ENCODE data around the gene ALOX5AP. TPM values are rescaled to one million over a fixed set of nuclear protein-coding genes. Genes with fewer than 3 reads are reported as not detected.

ALOX5AP gene
- total and polyA plus RNA-seq, 9 of the 15 experiments (the other 6 are each of a cell fraction or from before 2014, with no cell fraction given) = 0.31 TPM; not detected in 8

GRCh38 chr13:30779016-30779415, 43.7 kb downstream of the ALOX5AP start:
- DNase-seq (ENCODE audit: extremely low read depth in 1 of 4, low spot score in 3 of 4) (no peak), FAIRE-seq (no peak), ATAC-seq (no peak)
- CTCF ChIA-PET (ENCODE audit: low intra/inter-chr PET ratio) = no interaction called here
- no peak for TF ChIP-seq FOXA1 (IDR thresholded peaks at IDR 0.05; ENCODE audit: borderline replicate concordance)
- TF ChIP-seq KDM5B (IDR thresholded peaks at IDR 0.05; ENCODE audit: insufficient replicate concordance, low read depth, low read length) = no peak
- TF ChIP-seq HDAC8 (tag; IDR thresholded peaks at IDR 0.05) = no peak
- no peak for TF ChIP-seq RB1 (IDR thresholded peaks at IDR 0.05; ENCODE audit: low read depth)
- TF ChIP-seq ZNF518B (CRISPR knock-in tag; IDR thresholded peaks at IDR 0.05) = no peak
- no peak for TF ChIP-seq AFF4 (CRISPR knock-in tag; IDR thresholded peaks at IDR 0.05)
- no peak for TF ChIP-seq DPF2 (IDR thresholded peaks at IDR 0.05)
- no peak for TF ChIP-seq SMAD1 (IDR thresholded peaks at IDR 0.05; ENCODE audit: low read depth, low read length, partially characterized antibody)
- TF ChIP-seq SIX5 (IDR thresholded peaks at IDR 0.05; ENCODE audit: borderline replicate concordance in 1 of 2, insufficient read depth in 1 of 2, low read depth in 1 of 2, low read length in 2 of 2) = no peak
- no peak for TF ChIP-seq HSF4 (CRISPR knock-in tag; IDR thresholded peaks at IDR 0.05; ENCODE audit: borderline replicate concordance)
- no peak for TF ChIP-seq FOXJ2 (tag; IDR thresholded peaks at IDR 0.05)
- no peaks in the 10 kb centered on the region for H3K9me3 ChIP-seq (replicated peaks; ENCODE audit: control insufficient read depth, insufficient read depth, low read depth, low read length)
- 0% methylated on average over 5 of the region's 5 CpGs for WGBS (ENCODE audit: insufficient coverage, low coverage, missing lambda C conversion rate)
- BruUV-seq (replicated peaks) = no TSS peak
- intact Hi-C loops (cut with micrococcal nuclease) (no loop called here), in situ Hi-C loops (cut with MboI) (no loop called here)
- H3K27ac ChIP-seq (ENCODE audit: extremely low read depth, low read depth, low read length) = no peak overlapping the region
- no peaks in the 10 kb centered on the region for H4K20me1 ChIP-seq (replicated peaks; ENCODE audit: control insufficient read depth, insufficient read depth, low read length)
- H3K4me1 ChIP-seq (replicated peaks in 1 of 2; ENCODE audit: control insufficient read depth in 2 of 2, insufficient read depth in 2 of 2, low read length in 2 of 2) = no peaks in the 10 kb centered on the region
- H2AFZ ChIP-seq (ENCODE audit: low read depth, low read length) = no peak overlapping the region
- H3K4me2 ChIP-seq (ENCODE audit: insufficient read depth, low read length) = no peak overlapping the region
- POLR2A ChIA-PET = no interaction called here
- H3K9ac ChIP-seq (ENCODE audit: insufficient read depth in 1 of 2, low read depth in 2 of 2, low read length in 2 of 2) = no peak overlapping the region
- no peaks in the 10 kb centered on the region for H3K79me2 ChIP-seq (ENCODE audit: control insufficient read depth, insufficient read depth, low read length)
- no peak overlapping the region for H3K4me3 ChIP-seq
- no peaks in the 10 kb centered on the region for H3K36me3 ChIP-seq (ENCODE audit: control insufficient read depth, insufficient read depth, low read length)
- no peaks in the 10 kb centered on the region for H3K9me1 ChIP-seq (ENCODE audit: control insufficient read depth, insufficient read depth, low read length)
- H3K27me3 ChIP-seq (ENCODE audit: control insufficient read depth in 2 of 2, insufficient read depth in 2 of 2, low read length in 2 of 2) = no peaks in the 10 kb centered on the region

Measured in K562 (cell line).